Posterior cingulate gyrus (tissue), 11 donors: Measurements from ENCODE around the gene RTCB.

Experiments
- DNase-seq, 10 donors: peaks; one replicate each; pipeline versions ENCODE4 v3.0.0 to v3.0.0-alpha.2; 2020 to 2021; ENCODE audit warnings: mixed read lengths in 3 of 10
- intact Hi-C: fragments of 100-400 bp; cut with DNase I; formaldehyde crosslinking; loops from one replicate; pipeline ENCODE4 v1.15.1; 2023

RTCB gene

DNA sequence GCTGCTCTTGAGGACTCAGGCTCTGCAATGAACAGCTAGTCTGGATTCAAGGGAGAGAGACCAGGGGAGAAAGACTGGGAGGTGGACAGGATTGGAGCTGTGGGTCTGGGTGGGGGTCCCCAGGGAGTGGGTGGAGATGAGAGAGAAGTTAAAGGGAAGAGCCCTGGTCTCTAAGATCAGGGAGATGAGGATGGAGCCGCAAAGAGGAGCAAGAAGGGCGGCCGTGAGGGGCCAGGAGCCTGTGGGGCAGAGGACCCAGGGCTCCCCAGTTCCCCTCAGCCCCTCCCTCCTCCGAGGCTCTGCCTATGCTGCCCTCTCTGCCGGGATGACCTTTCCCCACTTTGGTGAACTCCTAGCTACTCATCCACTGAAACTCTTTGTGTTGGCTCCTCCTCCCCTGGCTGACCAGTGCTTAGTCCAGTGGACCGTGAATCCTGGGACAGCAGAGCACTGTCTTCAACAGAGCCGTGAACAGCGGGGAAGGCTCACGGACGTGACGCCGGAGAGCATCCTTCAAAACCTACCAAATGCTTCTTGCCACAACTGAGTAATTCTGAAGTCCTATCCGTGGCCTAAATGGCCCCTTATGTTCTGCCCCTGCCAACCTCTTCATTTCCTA, 70.8 kb downstream of the RTCB start:
- intact Hi-C loops, result no loop called here
- no peak for DNase-seq

DNA sequence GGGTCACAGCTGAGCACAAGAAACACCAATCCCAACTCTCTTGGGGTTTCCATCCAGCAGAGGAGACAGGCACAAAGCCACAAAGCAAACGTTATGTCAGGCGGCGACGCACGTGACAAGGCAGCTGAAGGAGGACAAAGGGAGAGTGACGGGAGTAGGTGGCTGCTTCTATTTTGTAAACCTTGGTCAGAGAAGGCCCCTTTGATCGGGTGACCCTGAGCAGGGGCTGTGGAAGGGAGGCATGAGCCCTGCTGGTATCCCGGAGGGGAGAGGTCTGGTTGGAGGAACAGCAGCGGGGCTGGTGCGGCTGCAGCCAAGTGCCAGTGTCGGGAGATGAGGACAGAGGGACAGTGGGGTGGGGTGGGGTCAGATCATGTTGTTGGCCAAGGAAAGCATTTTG, 71.6 kb downstream of the RTCB start:
- intact Hi-C loops, result no loop called here
- DNase-seq, result no peak

DNA sequence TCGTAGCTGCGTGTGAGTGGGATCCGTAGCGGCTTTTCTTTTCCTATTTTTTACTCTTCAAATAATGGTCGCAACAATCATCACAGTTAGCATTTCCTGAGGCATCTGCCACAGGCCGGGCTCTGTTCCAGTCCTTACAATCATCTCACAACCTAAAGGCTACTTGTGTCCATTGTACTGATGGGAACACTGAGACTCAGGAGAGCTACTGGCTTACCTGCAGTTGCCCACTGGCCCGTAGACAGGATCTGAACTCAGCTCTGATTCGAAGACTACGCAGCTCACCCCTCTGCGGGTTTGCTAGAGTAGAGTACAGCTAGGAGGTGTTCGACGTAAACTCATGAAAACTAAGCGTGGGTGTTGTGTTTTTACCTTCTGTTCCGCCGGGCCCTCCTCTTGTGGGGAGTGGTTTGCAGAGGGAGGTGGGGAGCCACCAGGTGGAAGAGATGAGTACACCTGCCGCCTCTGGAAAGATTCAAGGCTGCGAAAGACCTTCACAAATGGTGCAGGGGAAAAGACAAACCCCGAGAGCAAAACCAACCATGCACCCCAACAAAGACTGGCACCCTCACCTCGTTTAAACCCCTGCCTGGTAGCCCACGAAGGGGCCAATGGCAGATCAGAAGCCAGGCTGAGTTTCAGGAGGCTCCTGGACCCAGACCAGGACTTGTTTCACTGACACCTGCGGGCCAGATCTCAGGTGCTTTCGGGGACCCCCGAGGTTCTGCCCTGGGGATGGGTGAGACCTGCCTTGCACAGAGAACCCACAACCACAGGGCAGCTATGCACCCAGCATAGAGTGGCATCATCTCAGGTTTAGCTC, 72.6 kb downstream of the RTCB start:
- no peak for DNase-seq
- intact Hi-C loops, result no loop called here

DNA sequence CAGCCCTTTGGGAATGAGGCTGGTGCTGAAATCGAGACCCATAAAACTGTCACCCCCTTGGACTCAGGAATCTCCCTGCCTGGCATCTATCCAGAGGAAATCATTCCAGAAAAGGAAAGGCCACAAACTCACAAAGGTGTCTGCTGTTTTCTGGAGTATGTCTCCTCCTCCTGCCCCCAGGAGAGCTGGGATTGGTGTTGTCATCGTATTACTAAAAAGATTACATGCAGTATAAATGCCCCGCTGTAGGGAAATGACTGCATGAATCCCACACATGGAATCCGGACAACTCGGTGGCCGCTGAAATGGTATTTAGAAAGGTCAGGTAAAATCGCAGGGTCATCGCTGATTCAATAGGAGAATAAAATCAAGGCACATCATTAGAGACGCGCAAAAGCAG, 73.3 kb downstream of the RTCB start:
- intact Hi-C loops, result no loop called here
- no peak for DNase-seq
